Keratinocyte (primary cell): Measurements from ENCODE around the gene RLBP1. TPM values are rescaled to one million over a fixed set of nuclear protein-coding genes. Genes with fewer than 3 reads are reported as not detected.

ENCODE experiments used
- DNase-seq: peaks from one replicate; pipeline ENCODE4 v3.0.0-alpha.2; 2011; ENCODE audit warnings: low read depth, missing footprints, low spot score
- FAIRE-seq: peaks from 2 replicates; lab custom pipeline; 2011; peaks lifted over from hg19 to GRCh38; lab: Jason Lieb, UNC
- H2AFZ ChIP-seq: 2 replicates; pipeline ENCODE4 v1.6.0; 2012; ENCODE audit warnings: low read length, control low read depth, inconsistent platforms; ENCODE audit not compliant: control insufficient read depth
- H3K27ac ChIP-seq: 2 replicates; pipeline ENCODE4 v1.5.1; 2011; ENCODE audit warnings: low read length; ENCODE audit not compliant: control insufficient read depth, insufficient read depth
- H3K27me3 ChIP-seq: 3 replicates; pipeline ENCODE4 v1.6.0; 2011; ENCODE audit warnings: low read length; ENCODE audit not compliant: control insufficient read depth, insufficient read depth; ENCODE audit errors: extremely low read depth
- H3K36me3 ChIP-seq, 2 experiments: 2 replicates in 1 of 2; 3 replicates in 1 of 2; pipeline ENCODE4 v1.5.1; 2011; ENCODE audit warnings: low read length in 2 of 2, mild to moderate bottlenecking in 1 of 2; ENCODE audit not compliant: control insufficient read depth in 2 of 2, insufficient read depth in 2 of 2; ENCODE audit errors: extremely low read depth in 1 of 2
- H3K4me1 ChIP-seq: 3 replicates; pipeline ENCODE4 v1.5.1; 2011; ENCODE audit warnings: low read length; ENCODE audit not compliant: control insufficient read depth, insufficient read depth; ENCODE audit errors: extremely low read depth
- H3K4me2 ChIP-seq: 3 replicates; pipeline ENCODE4 v1.6.0; 2011; ENCODE audit warnings: low read depth, low read length; ENCODE audit not compliant: control insufficient read depth, insufficient read depth; ENCODE audit errors: extremely low read depth
- H3K4me3 ChIP-seq, 3 experiments: fragments of 200-600 bp in 1 of 3; sonication (generic) in 1 of 3; 2 replicates in 2 of 3; 3 replicates in 1 of 3; pipeline ENCODE4 v1.5.1; 2011 to 2016; ENCODE audit warnings: low read length in 3 of 3, mild to moderate bottlenecking in 3 of 3, control low read depth in 2 of 3, inconsistent platforms in 1 of 3, low read depth in 1 of 3, mixed read lengths in 1 of 3, mixed run types in 1 of 3, moderate library complexity in 1 of 3; ENCODE audit not compliant: control insufficient read depth in 2 of 3, insufficient read depth in 2 of 3; ENCODE audit errors: extremely low read depth in 1 of 3
- H3K79me2 ChIP-seq: 2 replicates; pipeline ENCODE4 v1.6.0; 2012; ENCODE audit warnings: low read length; ENCODE audit not compliant: control insufficient read depth, insufficient read depth
- H3K9ac ChIP-seq: 3 replicates; pipeline ENCODE4 v1.6.0; 2011; ENCODE audit warnings: low read length; ENCODE audit not compliant: control insufficient read depth, insufficient read depth; ENCODE audit errors: extremely low read depth
- H3K9me1 ChIP-seq: 3 replicates; pipeline ENCODE4 v1.6.0; 2011; ENCODE audit warnings: low read length; ENCODE audit not compliant: control insufficient read depth, insufficient read depth; ENCODE audit errors: extremely low read depth
- H3K9me3 ChIP-seq: 2 replicates; pipeline ENCODE4 v1.5.1; 2012; ENCODE audit warnings: low read depth, low read length; ENCODE audit not compliant: control insufficient read depth
- H4K20me1 ChIP-seq: 3 replicates; pipeline ENCODE4 v1.6.0; 2011; ENCODE audit warnings: low read length; ENCODE audit not compliant: control insufficient read depth, insufficient read depth; ENCODE audit errors: extremely low read depth
- CTCF ChIP-seq, 3 experiments: IDR thresholded peaks in 1 of 3; conservative IDR thresholded peaks in 1 of 3; optimal IDR thresholded peaks in 1 of 3; 2 replicates in 2 of 3; 3 replicates in 1 of 3; pipeline versions ENCODE3 to v1.5.1; 2011; ENCODE audit warnings: low read length in 3 of 3, mild to moderate bottlenecking in 3 of 3, moderate library complexity in 2 of 3, control low read depth in 1 of 3, inconsistent platforms in 1 of 3; ENCODE audit not compliant: insufficient read depth in 2 of 3; ENCODE audit errors: extremely low read depth in 1 of 3
- EZH2 ChIP-seq: IDR thresholded peaks from one replicate; pipeline ENCODE4 v1.6.1; 2012; ENCODE audit warnings: inconsistent platforms, mild to moderate bottlenecking, low read length, moderate library complexity
- dilution Hi-C: fragments of 300-500 bp; cut with MboI; formaldehyde crosslinking; loops from one replicate; pipeline ENCODE4 v1.7.0; 2020; ENCODE audit warnings: low sequenced_read_pairs; ENCODE audit not compliant: extremely low pct_ligation_motif_present
- polyA plus RNA-seq, 5 experiments: library from polyadenylated mRNA; depleted of rRNA in 3 of 5; stranded (reverse) in 3 of 5; stranded (forward) in 1 of 5; unstranded in 1 of 5; fragments of >200 nt; gene quantifications; 1 replicate in 1 of 5; 2 replicates in 3 of 5; 3 replicates in 1 of 5; pipeline versions ENCODE4 v1.2.1 to v1.2.3, GENCODE V29; 2011 to 2012; ENCODE audit warnings: missing spikeins in 2 of 5, low read depth in 1 of 5, low replicate concordance in 1 of 5

RLBP1 gene
- polyA plus RNA-seq, 1 donor (not counting 4 experiments of a cell fraction or from before 2014, with no cell fraction given) = not detected

GRCh38 chr15:89171136-89172072 lies 50.0 kb downstream of the RLBP1 start:
- DNase-seq (no peak), FAIRE-seq (no peak)
- H3K79me2 ChIP-seq = no peaks in the 10 kb centered on the region
- no peak overlapping the region for H3K4me3 ChIP-seq
- no peak overlapping the region for H3K4me2 ChIP-seq
- H3K27me3 ChIP-seq = no peaks in the 10 kb centered on the region
- TF ChIP-seq CTCF (optimal IDR thresholded peaks at IDR 0.05 in 1 of 3, IDR thresholded peaks at IDR 0.05 in 1 of 3, conservative IDR thresholded peaks at IDR 0.05 in 1 of 3; ENCODE audit: extremely low read depth in 1 of 3, insufficient read depth in 2 of 3, low read length in 3 of 3) = peak; percentile 81 to 83 (median 82)
- no peak for TF ChIP-seq EZH2
- peaks cover 2 to 4% of the 10 kb centered on the region in 2 experiments for H3K36me3 ChIP-seq
- no peak overlapping the region for H3K9ac ChIP-seq
- H3K9me1 ChIP-seq = no peaks in the 10 kb centered on the region
- dilution Hi-C loops = no loop called here
- H3K27ac ChIP-seq = no peak overlapping the region
- no peaks in the 10 kb centered on the region for H3K9me3 ChIP-seq
- no peak overlapping the region for H2AFZ ChIP-seq
- no peaks in the 10 kb centered on the region for H4K20me1 ChIP-seq
- peaks cover 28% of the 10 kb centered on the region for H3K4me1 ChIP-seq

GRCh38 chr15:89170364-89170763 lies 51.0 kb downstream of the RLBP1 start:
- no peaks in the 10 kb centered on the region for H3K9me1 ChIP-seq
- H3K36me3 ChIP-seq = peaks cover 0 to 1% of the 10 kb centered on the region in 2 experiments
- no peak overlapping the region for H3K4me3 ChIP-seq
- H3K4me1 ChIP-seq = peaks cover 29% of the 10 kb centered on the region
- no peak overlapping the region for H3K9ac ChIP-seq
- no peak overlapping the region for H3K27ac ChIP-seq
- no peaks in the 10 kb centered on the region for H3K9me3 ChIP-seq
- FAIRE-seq = no peak
- H4K20me1 ChIP-seq = no peaks in the 10 kb centered on the region
- dilution Hi-C loops = no loop called here
- DNase-seq = no peak
- no peak overlapping the region for H3K4me2 ChIP-seq
- TF ChIP-seq EZH2 (no peak), CTCF (optimal IDR thresholded peaks at IDR 0.05 in 1 of 3, IDR thresholded peaks at IDR 0.05 in 1 of 3, conservative IDR thresholded peaks at IDR 0.05 in 1 of 3; ENCODE audit: extremely low read depth in 1 of 3, insufficient read depth in 2 of 3, low read length in 3 of 3) (no peak)
- no peaks in the 10 kb centered on the region for H3K79me2 ChIP-seq
- H2AFZ ChIP-seq = no peak overlapping the region
- no peaks in the 10 kb centered on the region for H3K27me3 ChIP-seq
